ENCODE data around the gene ABCC8. TPM values are rescaled to one million over a fixed set of nuclear protein-coding genes. Genes with fewer than 3 reads are reported as not detected.

ABCC8 gene
- total and polyA plus RNA-seq, 2 of the 8 experiments (the other 6 are each of a cell fraction or from before 2014, with no cell fraction given) = 3.7 to 4.9 TPM

DNA sequence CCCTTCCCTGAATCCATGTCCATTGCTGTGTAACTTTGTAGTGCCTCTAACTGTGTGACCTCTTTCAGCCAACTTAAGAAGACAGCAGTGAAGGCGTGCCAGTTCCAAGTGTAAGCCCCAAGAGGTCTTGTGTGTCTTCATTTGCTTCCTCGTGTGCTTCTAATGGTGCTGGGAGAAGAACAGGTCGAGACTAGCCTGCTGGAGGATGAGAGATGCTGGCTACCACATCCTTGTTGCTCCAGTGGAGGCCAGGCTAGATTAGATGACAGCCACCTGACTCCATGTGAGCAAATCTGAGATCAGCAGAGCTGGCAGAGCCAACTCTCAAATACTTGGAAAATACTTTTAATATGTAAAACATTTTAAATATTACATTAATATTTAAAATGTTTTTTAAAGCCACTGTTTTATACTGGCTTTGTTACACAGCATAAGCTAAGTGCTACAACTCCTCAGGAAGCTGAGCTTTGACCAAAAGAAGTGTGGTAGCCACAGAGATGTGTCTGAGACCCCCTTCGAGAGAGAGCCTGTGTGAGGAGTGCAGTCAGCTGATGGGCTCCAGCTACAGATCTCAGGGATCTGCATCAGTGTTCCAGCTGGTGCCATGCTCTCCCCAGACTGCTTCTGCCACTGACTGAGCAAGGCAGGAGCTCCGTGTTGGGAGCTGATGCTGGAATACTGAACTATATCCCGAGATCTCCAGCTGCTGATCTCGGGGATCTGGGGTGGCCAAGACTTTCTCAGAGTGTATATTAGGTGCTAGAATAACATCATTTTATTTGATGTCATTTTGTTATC, 97.1 kb downstream of the ABCC8 start (continued):
- TF ChIP-seq CEBPB (IDR thresholded peaks at IDR 0.05; ENCODE audit: low read depth, low read length) (no peak), E2F6 (IDR thresholded peaks at IDR 0.05) (no peak), BACH1 (IDR thresholded peaks at IDR 0.05; ENCODE audit: low read length) (no peak), RBBP5 (IDR thresholded peaks at IDR 0.05; ENCODE audit: borderline replicate concordance, low read depth, low read length) (no peak), ASH2L (IDR thresholded peaks at IDR 0.05; ENCODE audit: low read length) (no peak)
